Right ventricle myocardium inferior (tissue), 1 donor: ENCODE measurements around the gene ARL14EPL. TPM values are rescaled to one million over a fixed set of nuclear protein-coding genes. Genes with fewer than 3 reads are reported as not detected.
"Not testable (repeated sequence)": the region's sequence is repeated elsewhere in the genome, so short reads cannot be mapped to it uniquely, and the experiment has no call there.

Experiments used
- ATAC-seq: fragments of 200-7000 bp; cut with Tn5 transposase; one replicate; pipeline ENCODE4 v1.9.1; 2020; ENCODE audit warnings: mild to moderate bottlenecking, moderate library complexity
- DNase-seq: peaks from one replicate; pipeline ENCODE4 v3.0.0; 2021; ENCODE audit errors: missing footprints
- intact Hi-C: fragments of 100-400 bp; cut with DNase I; formaldehyde crosslinking; loops from one replicate; pipeline ENCODE4 v1.11.0; 2022
- total RNA-seq: library from RNA; stranded (reverse); fragmentation: NEBNext Ultra II Directional; extraction: Animal tissue kit (Norgen Biotek cat#: 25700); gene quantifications from one replicate; pipeline ENCODE4 v1.2.1, GENCODE V29; 2021
- donor health status: DM: no; HTN: yes; CAD: no; lungs with severe emphysema.

ARL14EPL gene
- total RNA-seq, 1 donor from 2014 or later = not detected

DNA sequence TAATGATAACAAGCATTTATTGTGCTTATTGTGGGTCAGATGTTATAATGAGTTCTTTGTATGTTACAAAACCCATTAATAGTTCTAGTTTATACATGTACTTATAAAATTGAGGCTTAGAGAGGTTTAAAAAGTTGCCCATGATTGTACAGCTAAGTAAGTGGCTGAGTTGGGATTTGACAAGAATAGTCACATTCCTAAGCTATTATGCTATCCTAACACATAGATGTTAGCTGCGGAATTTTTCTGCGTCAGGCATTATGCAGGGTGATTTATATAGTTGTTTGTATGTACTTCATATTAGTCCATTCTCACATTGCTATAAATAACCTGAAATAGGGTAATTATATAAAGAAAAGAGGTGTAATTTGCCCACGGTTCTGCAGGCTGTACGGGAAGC, 65.0 kb downstream of the ARL14EPL start:
- intact Hi-C loops = no loop called here
- no peak for DNase-seq
- no peak for ATAC-seq

DNA sequence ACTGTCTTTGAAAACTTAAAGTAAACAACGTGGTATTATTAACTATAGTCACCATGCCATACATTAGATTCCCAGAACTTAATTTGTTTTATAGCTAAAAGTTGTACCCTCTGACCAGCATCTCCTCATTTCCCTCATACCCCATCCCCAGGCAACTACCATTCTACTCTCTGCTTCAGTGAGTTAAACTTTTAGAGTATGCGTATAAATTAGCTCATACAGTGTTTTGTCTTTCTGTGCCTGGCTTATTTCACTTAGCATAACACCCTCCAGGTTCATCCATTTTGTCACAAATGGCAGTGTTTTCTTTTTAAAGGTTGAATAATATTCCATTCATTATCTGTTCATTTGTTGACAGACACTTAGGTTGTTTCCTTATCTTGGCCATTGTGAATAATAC, 66.7 kb downstream of the ARL14EPL start:
- DNase-seq (no peak), ATAC-seq (no peak)
- intact Hi-C loops = no loop called here

DNA sequence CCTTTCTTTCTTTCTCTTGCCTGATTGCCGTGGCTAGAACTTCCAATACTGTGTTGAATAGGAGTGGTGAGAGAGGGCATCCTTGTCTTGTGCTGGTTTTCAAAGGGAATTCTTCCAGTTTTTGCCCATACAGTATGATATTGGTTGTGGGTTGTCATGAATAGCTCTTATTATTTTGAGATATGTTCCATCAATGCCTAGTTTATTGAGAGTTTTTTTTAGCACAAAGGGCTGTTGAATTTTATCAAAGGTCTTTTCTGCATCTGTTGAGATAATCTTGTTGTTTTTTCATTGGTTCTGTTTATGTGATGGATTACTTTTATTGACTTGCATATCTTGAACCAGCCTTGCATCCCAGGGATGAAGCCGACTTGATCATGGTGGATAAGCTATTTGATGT, 72.7 kb downstream of the ARL14EPL start:
- DNase-seq, intact Hi-C loops, ATAC-seq: not testable (repeated sequence)

Other genes starting within 250 kb of the ARL14EPL start
- gene CDO1, start 215.8 kb upstream of the ARL14EPL start, total RNA-seq = 12.2 TPM
- gene ATG12, start 190.9 kb upstream of the ARL14EPL start, total RNA-seq = 23.5 TPM
- gene AP3S1, start 190.5 kb upstream of the ARL14EPL start, total RNA-seq = 61.9 TPM
- 1.3 TPM for gene LVRN, start 70.0 kb upstream of the ARL14EPL start, total RNA-seq
- 33.7 TPM for gene COMMD10, start 52.6 kb downstream of the ARL14EPL start, total RNA-seq